OCI-LY3 (cell line): Measurements from ENCODE around the gene UBASH3A.

Source experiments
- H2AFZ ChIP-seq: fragments of 200-600, 300-600 bp; shearing (Covaris generic); 2 replicates; pipeline ENCODE4 v1.6.0; 2014; ENCODE audit warnings: antibody characterized with exemption, low read depth, low read length
- H3K27ac ChIP-seq: fragments of 200-600, 300-600 bp; sonication (generic); 2 replicates; pipeline ENCODE4 v1.5.1; 2014; ENCODE audit warnings: mild to moderate bottlenecking, low read length, moderate library complexity, mixed read lengths
- H3K27me3 ChIP-seq: fragments of 200-600, 300-600 bp; sonication (generic); 2 replicates; pipeline ENCODE4 v1.6.1; 2014; ENCODE audit warnings: low read depth, low read length, mixed read lengths
- H3K36me3 ChIP-seq: fragments of 200-600, 300-600 bp; sonication (generic); replicated peaks from 2 replicates; pipeline ENCODE3; 2014; ENCODE audit warnings: low read depth, low read length, mixed read lengths
- H3K4me1 ChIP-seq: fragments of 300-600, 200-600 bp; sonication (generic); 2 replicates; pipeline ENCODE4 v1.6.1; 2014; ENCODE audit warnings: low read length, mixed read lengths
- H3K4me2 ChIP-seq: fragments of 200-600, 300-600 bp; sonication (generic); 2 replicates; pipeline ENCODE4 v1.6.1; 2014; ENCODE audit warnings: low read length, mixed read lengths
- H3K4me3 ChIP-seq: fragments of 300-600, 200-600 bp; sonication (generic); 2 replicates; pipeline ENCODE4 v1.5.1; 2014; ENCODE audit warnings: antibody characterized with exemption, mild to moderate bottlenecking, low read length, moderate library complexity
- H3K79me2 ChIP-seq: fragments of 300-600, 200-600 bp; shearing (Covaris generic); 2 replicates; pipeline ENCODE4 v1.6.1; 2014; ENCODE audit warnings: mild to moderate bottlenecking, low read length, mixed read lengths
- H3K9ac ChIP-seq: fragments of 300-600, 200-600 bp; shearing (Covaris generic); 2 replicates; pipeline ENCODE4 v1.6.0; 2014; ENCODE audit warnings: mild to moderate bottlenecking, low read length, moderate library complexity
- H3K9me3 ChIP-seq: fragments of 200-600, 300-600 bp; shearing (Covaris generic); 2 replicates; pipeline ENCODE4 v1.6.1; 2014; ENCODE audit warnings: low read length, mixed read lengths; ENCODE audit not compliant: insufficient read depth
- H4K20me1 ChIP-seq: fragments of 200-600, 300-600 bp; sonication (generic); 2 replicates; pipeline ENCODE4 v1.6.1; 2016; ENCODE audit warnings: low read length, mixed read lengths; ENCODE audit not compliant: insufficient read depth
- CTCF ChIP-seq: fragments of 200-600, 300-600 bp; sonication (generic); IDR thresholded peaks from 2 replicates; pipeline ENCODE4 v1.5.1; 2014; ENCODE audit warnings: antibody characterized with exemption, low read length, low read depth
- EZH2phosphoT487 ChIP-seq: fragments of 200-600 bp; shearing (Covaris generic); IDR thresholded peaks from 2 replicates; pipeline ENCODE4 v1.6.1; 2018; ENCODE audit warnings: antibody characterized with exemption, mixed run types, low read depth

The UBASH3A gene

GRCh38 chr21:42374864-42375499, 28.7 kb upstream of the UBASH3A start:
- H3K4me2 ChIP-seq: no peak overlapping the region

GRCh38 chr21:42375506-42375905, 28.2 kb upstream of the UBASH3A start:
- no peaks in the 10 kb centered on the region for H3K27me3 ChIP-seq
- H3K36me3 ChIP-seq: no peaks in the 10 kb centered on the region
- no peak overlapping the region for H3K27ac ChIP-seq
- no peak for TF ChIP-seq CTCF
- TF ChIP-seq EZH2phosphoT487: no peak
- H3K9me3 ChIP-seq: no peaks in the 10 kb centered on the region
- H4K20me1 ChIP-seq: no peaks in the 10 kb centered on the region
- H3K9ac ChIP-seq: no peak overlapping the region
- H3K4me3 ChIP-seq: no peak overlapping the region
- no peak overlapping the region for H2AFZ ChIP-seq
- no peaks in the 10 kb centered on the region for H3K4me1 ChIP-seq
- H3K4me2 ChIP-seq: no peak overlapping the region
- no peaks in the 10 kb centered on the region for H3K79me2 ChIP-seq

More at GRCh38 chr21:42374864-42375499, 28.7 kb upstream of the UBASH3A start:
- H4K20me1 ChIP-seq: no peaks in the 10 kb centered on the region
- H3K9me3 ChIP-seq: no peaks in the 10 kb centered on the region
- no peak overlapping the region for H3K27ac ChIP-seq
- H3K4me1 ChIP-seq: no peaks in the 10 kb centered on the region
- H3K79me2 ChIP-seq: no peaks in the 10 kb centered on the region
- H2AFZ ChIP-seq: no peak overlapping the region
- no peak overlapping the region for H3K9ac ChIP-seq
- no peaks in the 10 kb centered on the region for H3K27me3 ChIP-seq
- TF ChIP-seq CTCF: no peak
- no peaks in the 10 kb centered on the region for H3K36me3 ChIP-seq
- H3K4me3 ChIP-seq: no peak overlapping the region

DNA sequence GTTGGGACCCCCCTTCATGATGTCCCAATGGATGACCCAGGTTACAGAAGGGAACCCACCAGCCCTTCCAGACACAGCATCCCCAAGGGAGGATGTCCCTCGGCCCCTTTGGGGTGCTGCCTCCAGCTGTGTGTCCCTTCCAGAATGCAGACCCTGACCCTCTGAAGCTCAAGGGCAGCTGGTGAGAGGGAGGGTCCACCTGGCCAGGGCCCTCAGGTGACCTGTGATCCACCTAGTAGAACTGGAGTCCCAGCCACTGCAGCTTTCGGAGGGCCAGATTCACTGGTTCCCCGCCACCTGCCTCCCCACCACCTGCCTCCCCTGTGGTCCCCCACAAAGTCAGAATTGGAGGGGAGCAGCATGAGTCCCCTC, 27.8 kb upstream of the UBASH3A start:
- no peaks in the 10 kb centered on the region for H3K36me3 ChIP-seq
- H3K4me3 ChIP-seq: no peak overlapping the region
- no peak overlapping the region for H2AFZ ChIP-seq
- H3K4me2 ChIP-seq: no peak overlapping the region
- no peak for TF ChIP-seq CTCF
- no peak for TF ChIP-seq EZH2phosphoT487
- H3K4me1 ChIP-seq: no peaks in the 10 kb centered on the region
- H3K9ac ChIP-seq: no peak overlapping the region
- no peaks in the 10 kb centered on the region for H4K20me1 ChIP-seq
- H3K9me3 ChIP-seq: no peaks in the 10 kb centered on the region
- H3K27ac ChIP-seq: no peak overlapping the region
- no peaks in the 10 kb centered on the region for H3K27me3 ChIP-seq
- H3K79me2 ChIP-seq: no peaks in the 10 kb centered on the region

GRCh38 chr21:42376338-42376982, 27.2 kb upstream of the UBASH3A start:
- Histone ChIP-seq H3K4me2 (no peak overlapping the region), H2AFZ (no peak overlapping the region), H3K27ac (no peak overlapping the region), H3K9ac (no peak overlapping the region), H3K79me2 (no peaks in the 10 kb centered on the region), H3K36me3 (no peaks in the 10 kb centered on the region), H3K4me3 (no peak overlapping the region), H3K9me3 (no peaks in the 10 kb centered on the region), H3K27me3 (no peaks in the 10 kb centered on the region), H4K20me1 (no peaks in the 10 kb centered on the region), H3K4me1 (no peaks in the 10 kb centered on the region)
- TF ChIP-seq EZH2phosphoT487 (no peak), CTCF (no peak)
